GM21390 (cell line): Measurements from ENCODE around the gene TOX3.

Source experiments
- ATAC-seq: cut with Tn5 transposase; IDR thresholded peaks from one replicate; pipeline ENCODE4 v1.9.1; 2021; ENCODE audit not compliant: unreplicated experiment

TOX3 gene

GRCh38 chr16:52547004-52547833 lies at the start of gene TOX3:
Gene TOX3, minus strand, starts transcription at chr16:52547143. Its CDS starts 420 bp downstream, at chr16:52546723.
- no peak for ATAC-seq

- no peak for ATAC-seq
These were observed 45.8 kb upstream of the TOX3 start for GRCh38 chr16:52592778-52593177.

- no peak for ATAC-seq
These were observed 45.1 kb upstream of the TOX3 start for GRCh38 chr16:52591934-52592592.

- no peak for ATAC-seq
These were observed 44.5 kb upstream of the TOX3 start for GRCh38 chr16:52591471-52591870.

- no peak for ATAC-seq
These were observed 39.2 kb upstream of the TOX3 start for GRCh38 chr16:52586159-52586558.

- ATAC-seq = no peak
These were observed 37.7 kb upstream of the TOX3 start for GRCh38 chr16:52584354-52585320.

GRCh38 chr16:52581530-52581929 lies 34.6 kb upstream of the TOX3 start:
- no peak for ATAC-seq

- ATAC-seq = no peak
These were observed 33.5 kb upstream of the TOX3 start for GRCh38 chr16:52580488-52580887.

- no peak for ATAC-seq
These were observed 32.0 kb upstream of the TOX3 start for GRCh38 chr16:52578829-52579498.

- no peak for ATAC-seq
These were observed 31.3 kb upstream of the TOX3 start for GRCh38 chr16:52578007-52578828.

GRCh38 chr16:52577130-52577706 lies 30.3 kb upstream of the TOX3 start:
- ATAC-seq = no peak

GRCh38 chr16:52573365-52574299 lies 26.7 kb upstream of the TOX3 start:
- no peak for ATAC-seq

GRCh38 chr16:52572656-52573055 lies 25.7 kb upstream of the TOX3 start:
- no peak for ATAC-seq

- ATAC-seq = no peak
These were observed 23.6 kb upstream of the TOX3 start for GRCh38 chr16:52570495-52571091.

GRCh38 chr16:52569701-52570100 lies 22.8 kb upstream of the TOX3 start:
- ATAC-seq = no peak

- ATAC-seq = no peak
These were observed 22.2 kb upstream of the TOX3 start for GRCh38 chr16:52568983-52569690.

GRCh38 chr16:52568495-52568894 lies 21.6 kb upstream of the TOX3 start:
- ATAC-seq = no peak
